ENCODE measurements around the gene DCAF16.

DCAF16 gene

GRCh38 chr4:17769406-17770174 is 41.0 kb downstream of the DCAF16 start:
- POLR2A ChIA-PET = no interaction called here
- CTCF ChIA-PET = no interaction called here
- Histone ChIP-seq H3K4me3 (ENCODE audit: low read depth, low read length) (no peak overlapping the region), H3K4me1 (ENCODE audit: control insufficient read depth, insufficient read depth, low read length) (no peaks in the 10 kb centered on the region), H3K36me3 (ENCODE audit: control insufficient read depth in 2 of 2, insufficient read depth in 1 of 2, low read length in 2 of 2) (no peaks in the 10 kb centered on the region), H3K9me3 (ENCODE audit: control insufficient read depth, insufficient read depth, low read depth, low read length) (no peaks in the 10 kb centered on the region), H3K27ac (ENCODE audit: extremely low read depth, low read depth, low read length) (no peak overlapping the region)
- TF ChIP-seq ZNF48 (tag by site-specific recombination; IDR thresholded peaks at IDR 0.05) = no peak
- TF ChIP-seq ZNF398 (tag by site-specific recombination; IDR thresholded peaks at IDR 0.05) = no peak
- no peak for TF ChIP-seq KLF8 (tag by site-specific recombination; IDR thresholded peaks at IDR 0.05)
- TF ChIP-seq ZNF670 (tag by site-specific recombination; IDR thresholded peaks at IDR 0.05; ENCODE audit: low read depth) = no peak
- no peak for TF ChIP-seq ATF2 (tag by site-specific recombination; IDR thresholded peaks at IDR 0.05; ENCODE audit: low read depth)
- TF ChIP-seq ZNF10 (tag by site-specific recombination; IDR thresholded peaks at IDR 0.05) = no peak
- no peak for TF ChIP-seq ZNF561 (tag by site-specific recombination; IDR thresholded peaks at IDR 0.05; ENCODE audit: borderline replicate concordance)
- TF ChIP-seq ZNF223 (tag by site-specific recombination; IDR thresholded peaks at IDR 0.05) = no peak
- no peak for TF ChIP-seq ZNF169 (tag by site-specific recombination; IDR thresholded peaks at IDR 0.05)
- TF ChIP-seq IKZF3 (tag by site-specific recombination; IDR thresholded peaks at IDR 0.05) = no peak
- TF ChIP-seq ZNF26 (tag by site-specific recombination; IDR thresholded peaks at IDR 0.05) = no peak
- no peak for TF ChIP-seq ZNF473 (tag by site-specific recombination; IDR thresholded peaks at IDR 0.05)
- TF ChIP-seq ZNF121 (tag by site-specific recombination; IDR thresholded peaks at IDR 0.05) = no peak
- TF ChIP-seq BCL6B (tag by site-specific recombination; IDR thresholded peaks at IDR 0.05) = no peak
- no peak for TF ChIP-seq ZNF660 (tag by site-specific recombination; IDR thresholded peaks at IDR 0.05)
- no peak for TF ChIP-seq AEBP2 (tag by site-specific recombination; IDR thresholded peaks at IDR 0.05; ENCODE audit: borderline replicate concordance)
- no peak for TF ChIP-seq ZNF211 (tag by site-specific recombination; IDR thresholded peaks at IDR 0.05; ENCODE audit: low read depth)
- TF ChIP-seq ZNF629 (tag by site-specific recombination; IDR thresholded peaks at IDR 0.05) = no peak
- TF ChIP-seq ZNF426 (tag by site-specific recombination; IDR thresholded peaks at IDR 0.05) = no peak
